Central memory CD8-positive, alpha-beta T cell (primary cell): Measurements from ENCODE around the gene RPL9.

ENCODE experiments used
- ATAC-seq: fragments of 150-1000 bp; cut with Tn5 transposase; replicated peaks from 2 replicates; pipeline ENCODE4 v1.10.0; 2022; ENCODE audit warnings: mild to moderate bottlenecking, moderate FRiP score, moderate number of reproducible peaks; ENCODE audit not compliant: poor library complexity, severe bottlenecking; ENCODE audit errors: extremely low read depth
- DNase-seq, 2 donors: peaks; one replicate each; pipeline ENCODE4 v3.0.0; 2021; ENCODE audit warnings: low spot score in 2 of 2
- H3K27ac Mint-ChIP-seq: one replicate; pipeline ENCODE4 v1.8.0; 2022; ENCODE audit warnings: low read depth, mild to moderate bottlenecking, moderate library complexity, mixed read lengths
- H3K27me3 Mint-ChIP-seq: one replicate; pipeline ENCODE4 v1.8.0; 2022; ENCODE audit warnings: mixed read lengths
- H3K36me3 Mint-ChIP-seq: one replicate; pipeline ENCODE4 v1.8.0; 2022; ENCODE audit warnings: mild to moderate bottlenecking, moderate library complexity, mixed read lengths; ENCODE audit not compliant: insufficient read depth
- H3K4me1 Mint-ChIP-seq: one replicate; pipeline ENCODE4 v1.8.0; 2022; ENCODE audit warnings: mixed read lengths
- H3K4me3 Mint-ChIP-seq: one replicate; pipeline ENCODE4 v1.8.0; 2022; ENCODE audit warnings: mild to moderate bottlenecking, moderate library complexity, mixed read lengths
- H3K9me3 Mint-ChIP-seq: one replicate; pipeline ENCODE4 v1.8.0; 2022; ENCODE audit warnings: mixed read lengths

The RPL9 gene

GRCh38 chr4:39456946-39457763, 1.6 kb downstream of the RPL9 start:
- H3K4me3 Mint-ChIP-seq = peak overlapping the region; percentile 97
- H3K9me3 Mint-ChIP-seq = no peaks in the 10 kb centered on the region
- ATAC-seq = no peak
- peaks cover 24% of the 10 kb centered on the region for H3K4me1 Mint-ChIP-seq
- H3K27me3 Mint-ChIP-seq = no peaks in the 10 kb centered on the region
- H3K27ac Mint-ChIP-seq = peak overlapping the region; percentile 100
- DNase-seq = no peak
- peaks cover 76% of the 10 kb centered on the region for H3K36me3 Mint-ChIP-seq

GRCh38 chr4:39455486-39455885, 3.2 kb downstream of the RPL9 start:
- H3K4me1 Mint-ChIP-seq = peaks cover 28% of the 10 kb centered on the region
- H3K36me3 Mint-ChIP-seq = peaks cover 86% of the 10 kb centered on the region
- no peak overlapping the region for H3K4me3 Mint-ChIP-seq
- no peaks in the 10 kb centered on the region for H3K9me3 Mint-ChIP-seq
- H3K27me3 Mint-ChIP-seq = no peaks in the 10 kb centered on the region
- ATAC-seq (no peak), DNase-seq (no peak)
- H3K27ac Mint-ChIP-seq = no peak overlapping the region

GRCh38 chr4:39453738-39454137, 5.0 kb downstream of the RPL9 start:
- no peak for ATAC-seq
- H3K9me3 Mint-ChIP-seq = no peaks in the 10 kb centered on the region
- H3K4me3 Mint-ChIP-seq = no peak overlapping the region
- no peaks in the 10 kb centered on the region for H3K27me3 Mint-ChIP-seq
- peaks cover 74% of the 10 kb centered on the region for H3K36me3 Mint-ChIP-seq
- DNase-seq = no peak
- H3K27ac Mint-ChIP-seq = no peak overlapping the region
- H3K4me1 Mint-ChIP-seq = peaks cover 29% of the 10 kb centered on the region

GRCh38 chr4:39452860-39453587, 5.7 kb downstream of the RPL9 start:
- no peak overlapping the region for H3K27ac Mint-ChIP-seq

GRCh38 chr4:39452153-39452859, 6.4 kb downstream of the RPL9 start:
- peaks cover 60% of the 10 kb centered on the region for H3K36me3 Mint-ChIP-seq
- H3K27me3 Mint-ChIP-seq = no peaks in the 10 kb centered on the region
- H3K27ac Mint-ChIP-seq = no peak overlapping the region
- DNase-seq = no peak
- H3K9me3 Mint-ChIP-seq = no peaks in the 10 kb centered on the region
- peaks cover 15% of the 10 kb centered on the region for H3K4me1 Mint-ChIP-seq
- H3K4me3 Mint-ChIP-seq = no peak overlapping the region
- no peak for ATAC-seq

More at GRCh38 chr4:39452860-39453587, 5.7 kb downstream of the RPL9 start:
- H3K9me3 Mint-ChIP-seq = no peaks in the 10 kb centered on the region
- H3K4me3 Mint-ChIP-seq = no peak overlapping the region
- no peaks in the 10 kb centered on the region for H3K27me3 Mint-ChIP-seq
- ATAC-seq (no peak), DNase-seq (no peak)
- peaks cover 22% of the 10 kb centered on the region for H3K4me1 Mint-ChIP-seq
- H3K36me3 Mint-ChIP-seq = peaks cover 67% of the 10 kb centered on the region

GRCh38 chr4:39451423-39452023, 7.2 kb downstream of the RPL9 start:
- Mint-ChIP-seq H3K4me1 (peaks cover 7% of the 10 kb centered on the region), H3K36me3 (peaks cover 54% of the 10 kb centered on the region), H3K4me3 (no peak overlapping the region), H3K9me3 (no peaks in the 10 kb centered on the region), H3K27me3 (no peaks in the 10 kb centered on the region), H3K27ac (peak overlapping the region; percentile 85)
- no peak for DNase-seq
- ATAC-seq = no peak

GRCh38 chr4:39450618-39451017, 8.1 kb downstream of the RPL9 start:
- DNase-seq (no peak), ATAC-seq (no peak)
- Mint-ChIP-seq H3K36me3 (peaks cover 45% of the 10 kb centered on the region), H3K27me3 (no peaks in the 10 kb centered on the region), H3K27ac (peak overlapping the region; percentile 85), H3K4me3 (no peak overlapping the region), H3K4me1 (peaks cover 5% of the 10 kb centered on the region), H3K9me3 (no peaks in the 10 kb centered on the region)

GRCh38 chr4:39446842-39447573, 11.7 kb downstream of the RPL9 start:
- peak overlapping the region; percentile 63 for H3K4me3 Mint-ChIP-seq
- no peak overlapping the region for H3K27ac Mint-ChIP-seq
- no peaks in the 10 kb centered on the region for H3K9me3 Mint-ChIP-seq

GRCh38 chr4:39446483-39446841, 12.3 kb downstream of the RPL9 start:
- Mint-ChIP-seq H3K4me1 (peaks cover 5% of the 10 kb centered on the region), H3K27ac (no peak overlapping the region), H3K27me3 (peaks cover 10% of the 10 kb centered on the region), H3K36me3 (peaks cover 8% of the 10 kb centered on the region), H3K4me3 (peak overlapping the region; percentile 63), H3K9me3 (no peaks in the 10 kb centered on the region)
- no peak for DNase-seq
- no peak for ATAC-seq

More at GRCh38 chr4:39446842-39447573, 11.7 kb downstream of the RPL9 start:
- ATAC-seq (peak; percentile 85), DNase-seq (peak; percentile 19 to 34)
- Mint-ChIP-seq H3K27me3 (peaks cover 10% of the 10 kb centered on the region), H3K36me3 (peaks cover 11% of the 10 kb centered on the region), H3K4me1 (peaks cover 5% of the 10 kb centered on the region)

- DNase-seq (no peak), ATAC-seq (no peak)
- H3K4me3 Mint-ChIP-seq = no peak overlapping the region
- no peaks in the 10 kb centered on the region for H3K9me3 Mint-ChIP-seq
- H3K36me3 Mint-ChIP-seq = peaks cover 2% of the 10 kb centered on the region
- H3K27me3 Mint-ChIP-seq = peaks cover 10% of the 10 kb centered on the region
- H3K27ac Mint-ChIP-seq = no peak overlapping the region
- H3K4me1 Mint-ChIP-seq = no peaks in the 10 kb centered on the region
These were observed 15.7 kb downstream of the RPL9 start for GRCh38 chr4:39442998-39443397.

GRCh38 chr4:39441593-39441992, 17.1 kb downstream of the RPL9 start:
- H3K4me3 Mint-ChIP-seq = no peak overlapping the region
- ATAC-seq (no peak), DNase-seq (no peak)
- H3K9me3 Mint-ChIP-seq = no peaks in the 10 kb centered on the region
- H3K36me3 Mint-ChIP-seq = no peaks in the 10 kb centered on the region
- no peaks in the 10 kb centered on the region for H3K4me1 Mint-ChIP-seq
- no peak overlapping the region for H3K27ac Mint-ChIP-seq
- peaks cover 18% of the 10 kb centered on the region for H3K27me3 Mint-ChIP-seq
